CD14-positive monocyte (primary cell): Measurements from ENCODE around the gene METTL4. TPM values are rescaled to one million over a fixed set of nuclear protein-coding genes. Genes with fewer than 3 reads are reported as not detected.
A peak's percentile ranks its signal among the peaks of the same experiment; 100 is the strongest.

Experiments
- DNase-seq, 3 donors: peaks; one replicate each; pipeline ENCODE4 v3.0.0-alpha.2; 2011 to 2022
- H2AFZ ChIP-seq: 2 replicates; pipeline ENCODE4 v1.6.0; 2012; ENCODE audit warnings: mild to moderate bottlenecking, low read depth, low read length, inconsistent platforms; ENCODE audit not compliant: insufficient read depth, poor library complexity, severe bottlenecking
- H3K27ac ChIP-seq, 2 donors: 1 replicate in 1 of 2; 2 replicates in 1 of 2; pipeline ENCODE4 v1.5.1; 2012 to 2013; ENCODE audit warnings: low read length in 2 of 2, control low read depth in 1 of 2, inconsistent platforms in 1 of 2, low read depth in 1 of 2, mild to moderate bottlenecking in 1 of 2
- H3K27me3 ChIP-seq, 2 donors: one replicate each; pipeline versions ENCODE4 v1.6.0 to v1.6.1; 2011 to 2013; ENCODE audit warnings: low read length in 2 of 2; ENCODE audit not compliant: control insufficient read depth in 2 of 2, insufficient read depth in 2 of 2
- H3K36me3 ChIP-seq, 2 donors: replicated peaks in 1 of 2; 1 replicate in 1 of 2; 2 replicates in 1 of 2; pipeline versions ENCODE4 v1.5.1 to v1.6.1; 2012 to 2013; ENCODE audit warnings: low read length in 2 of 2, control low read depth in 1 of 2, inconsistent platforms in 1 of 2, mild to moderate bottlenecking in 1 of 2; ENCODE audit not compliant: insufficient read depth in 2 of 2, control insufficient read depth in 1 of 2
- H3K4me1 ChIP-seq, 2 donors: 1 replicate in 1 of 2; 2 replicates in 1 of 2; pipeline versions ENCODE4 v1.5.1 to v1.6.1; 2012 to 2013; ENCODE audit warnings: low read length in 2 of 2, control low read depth in 1 of 2, inconsistent platforms in 1 of 2, mild to moderate bottlenecking in 1 of 2, moderate library complexity in 1 of 2; ENCODE audit not compliant: insufficient read depth in 2 of 2, control insufficient read depth in 1 of 2
- H3K4me2 ChIP-seq: replicated peaks from 2 replicates; pipeline ENCODE3; 2012; ENCODE audit warnings: low read length, moderate library complexity, mild to moderate bottlenecking; ENCODE audit not compliant: poor library complexity, severe bottlenecking; ENCODE audit errors: extremely low read depth
- H3K4me3 ChIP-seq, 3 experiments: fragments of 200-600 bp in 1 of 3; sonication (generic) in 1 of 3; replicated peaks in 1 of 3; 1 replicate in 2 of 3; 2 replicates in 1 of 3; pipeline ENCODE4 v1.5.1; 2011 to 2013; ENCODE audit warnings: low read length in 3 of 3, mild to moderate bottlenecking in 3 of 3, control low read depth in 2 of 3, low read depth in 2 of 3, inconsistent platforms in 1 of 3, moderate library complexity in 1 of 3
- H3K79me2 ChIP-seq: 2 replicates; pipeline ENCODE4 v1.6.0; 2012; ENCODE audit warnings: mild to moderate bottlenecking, control low read depth, inconsistent platforms, low read length, moderate library complexity; ENCODE audit not compliant: insufficient read depth
- H3K9ac ChIP-seq: 2 replicates; pipeline ENCODE4 v1.6.0; 2017; ENCODE audit warnings: low read length, mild to moderate bottlenecking; ENCODE audit not compliant: insufficient read depth, poor library complexity, severe bottlenecking
- H3K9me3 ChIP-seq, 2 donors: replicated peaks in 1 of 2; 1 replicate in 1 of 2; 2 replicates in 1 of 2; pipeline versions ENCODE4 v1.5.1 to v1.6.1; 2012 to 2013; ENCODE audit warnings: low read length in 2 of 2, control low read depth in 1 of 2; ENCODE audit not compliant: control insufficient read depth in 1 of 2, insufficient read depth in 1 of 2
- H4K20me1 ChIP-seq: 2 replicates; pipeline ENCODE4 v1.6.0; 2012; ENCODE audit warnings: mild to moderate bottlenecking, low read length, control low read depth, moderate library complexity; ENCODE audit not compliant: insufficient read depth
- H3K27ac Mint-ChIP-seq, 7 donors: one replicate each; pipeline ENCODE4 v1.8.0; 2020; ENCODE audit warnings: mild to moderate bottlenecking in 7 of 7, mixed read lengths in 7 of 7, moderate library complexity in 6 of 7, inconsistent platforms in 2 of 7
- H3K27me3 Mint-ChIP-seq, 3 donors: one replicate each; pipeline ENCODE4 v1.8.0; 2021 to 2022; ENCODE audit warnings: low read depth in 3 of 3, mild to moderate bottlenecking in 3 of 3, mixed read lengths in 3 of 3, moderate library complexity in 3 of 3, inconsistent platforms in 1 of 3
- H3K36me3 Mint-ChIP-seq, 2 donors: one replicate each; pipeline ENCODE4 v1.8.0; 2020; ENCODE audit warnings: mixed read lengths in 2 of 2, inconsistent platforms in 1 of 2, mild to moderate bottlenecking in 1 of 2
- H3K4me1 Mint-ChIP-seq: one replicate; pipeline ENCODE4 v1.8.0; 2020; ENCODE audit warnings: mild to moderate bottlenecking, mixed read lengths
- H3K4me3 Mint-ChIP-seq, 2 donors: one replicate each; pipeline ENCODE4 v1.8.0; 2020; ENCODE audit warnings: mild to moderate bottlenecking in 2 of 2, mixed read lengths in 2 of 2, moderate library complexity in 1 of 2
- H3K9me3 Mint-ChIP-seq, 7 donors: one replicate each; pipeline ENCODE4 v1.8.0; 2020 to 2022; ENCODE audit warnings: mixed read lengths in 7 of 7, mild to moderate bottlenecking in 6 of 7, moderate library complexity in 6 of 7, inconsistent platforms in 2 of 7
- WGBS: methylation state at CpG from one replicate; pipeline ENCODE4 v1.1.5; 2013; ENCODE audit warnings: missing lambda C conversion rate; ENCODE audit not compliant: insufficient coverage; 5-methylcytosine and 5-hydroxymethylcytosine counted together
- intact Hi-C, 2 donors: fragments of 100-400 bp; cut with micrococcal nuclease; formaldehyde crosslinking; loops; one replicate each; pipeline versions ENCODE4 v1.15.0 to v1.15.1; 2023
- polyA plus RNA-seq, 3 donors: library from polyadenylated mRNA; depleted of rRNA in 1 of 3; unstranded in 2 of 3; stranded (reverse) in 1 of 3; fragments of 300-500 nt in 2 of 3; fragments of >200 nt in 1 of 3; fragmentation: Illumina TruSeq in 2 of 3; gene quantifications; 1 replicate in 2 of 3; 2 replicates in 1 of 3; pipeline ENCODE4 v1.2.3, GENCODE V29; 2012 to 2021
- TF ChIP-seq, protein P1 (sequence below): fragments of 200-600 bp; IDR thresholded peaks from one replicate; pipeline ENCODE4 v1.8.0; 2022; ENCODE audit warnings: antibody characterized with exemption, mild to moderate bottlenecking

METTL4 gene
- polyA plus RNA-seq, 3 donors = 3.0 to 4.1 (median 3.3) TPM

DNA sequence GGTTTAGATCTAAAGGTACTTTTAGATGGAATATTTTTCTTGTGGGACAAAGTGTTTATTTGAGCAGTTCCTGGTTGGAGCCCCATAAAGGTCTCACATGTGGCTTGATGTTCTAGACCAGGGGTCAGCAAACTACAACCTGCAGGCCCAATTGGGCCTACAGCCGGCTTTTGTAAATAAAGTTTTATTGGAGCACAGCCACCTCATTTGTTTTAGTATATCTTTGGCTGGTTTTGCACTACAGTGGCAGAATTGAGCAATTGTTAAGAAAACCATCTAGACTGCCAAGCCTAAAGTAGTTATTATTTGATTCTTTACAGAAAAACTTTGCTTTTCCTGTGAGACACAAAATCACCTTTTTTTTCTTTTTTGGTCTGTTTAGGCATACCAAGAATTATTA is 41.7 kb upstream of the METTL4 start:
- no peak overlapping the region for H3K27ac Mint-ChIP-seq

DNA sequence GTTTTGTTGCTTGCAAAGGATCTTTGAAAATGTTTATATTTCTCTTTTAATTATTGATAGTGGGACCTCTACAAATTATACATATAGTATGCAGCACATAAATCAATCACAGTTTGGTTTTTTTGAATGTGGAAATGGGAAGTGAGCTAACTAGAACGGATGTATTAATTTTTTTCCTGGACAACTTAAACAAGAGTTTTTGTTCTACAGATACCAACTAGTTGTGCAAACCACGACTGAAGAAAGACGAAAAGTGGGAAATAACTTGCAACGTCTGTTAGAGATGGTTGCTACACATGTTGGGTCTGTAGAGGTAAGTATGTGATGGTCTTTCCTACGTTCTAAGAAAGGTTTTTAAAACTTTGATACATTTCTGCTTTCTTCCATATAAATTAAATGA is 39.2 kb upstream of the METTL4 start:
- no peak overlapping the region for H3K4me3 Mint-ChIP-seq
- intact Hi-C loops = no loop called here
- peak overlapping the region in 1 of 2 donors; percentile 58 for H3K27ac ChIP-seq
- DNase-seq = peak in 1 of 3 donors; percentile 15
- H3K4me3 ChIP-seq = no peak overlapping the region
- H3K9ac ChIP-seq = no peak overlapping the region
- peaks cover 9 to 32% of the 10 kb centered on the region in 2 donors for H3K36me3 ChIP-seq
- H3K9me3 Mint-ChIP-seq = peaks cover 0 to 2% (median 0%) of the 10 kb centered on the region in 7 donors
- H3K9me3 ChIP-seq = no peaks in the 10 kb centered on the region
- TF ChIP-seq, protein P1, sequence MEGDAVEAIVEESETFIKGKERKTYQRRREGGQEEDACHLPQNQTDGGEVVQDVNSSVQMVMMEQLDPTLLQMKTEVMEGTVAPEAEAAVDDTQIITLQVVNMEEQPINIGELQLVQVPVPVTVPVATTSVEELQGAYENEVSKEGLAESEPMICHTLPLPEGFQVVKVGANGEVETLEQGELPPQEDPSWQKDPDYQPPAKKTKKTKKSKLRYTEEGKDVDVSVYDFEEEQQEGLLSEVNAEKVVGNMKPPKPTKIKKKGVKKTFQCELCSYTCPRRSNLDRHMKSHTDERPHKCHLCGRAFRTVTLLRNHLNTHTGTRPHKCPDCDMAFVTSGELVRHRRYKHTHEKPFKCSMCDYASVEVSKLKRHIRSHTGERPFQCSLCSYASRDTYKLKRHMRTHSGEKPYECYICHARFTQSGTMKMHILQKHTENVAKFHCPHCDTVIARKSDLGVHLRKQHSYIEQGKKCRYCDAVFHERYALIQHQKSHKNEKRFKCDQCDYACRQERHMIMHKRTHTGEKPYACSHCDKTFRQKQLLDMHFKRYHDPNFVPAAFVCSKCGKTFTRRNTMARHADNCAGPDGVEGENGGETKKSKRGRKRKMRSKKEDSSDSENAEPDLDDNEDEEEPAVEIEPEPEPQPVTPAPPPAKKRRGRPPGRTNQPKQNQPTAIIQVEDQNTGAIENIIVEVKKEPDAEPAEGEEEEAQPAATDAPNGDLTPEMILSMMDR = no peak
- no peaks in the 10 kb centered on the region for H3K79me2 ChIP-seq
- peaks cover 6 to 15% of the 10 kb centered on the region in 2 donors for H3K4me1 ChIP-seq
- H3K27ac Mint-ChIP-seq = peak overlapping the region in 3 of 7 donors; percentile 4 to 63 (median 47)
- H3K4me1 Mint-ChIP-seq = peaks cover 16% of the 10 kb centered on the region
- H2AFZ ChIP-seq = peak overlapping the region; percentile 63
- no CpG with 5 or more reads among the region's 5 CpGs for WGBS
- H4K20me1 ChIP-seq = no peaks in the 10 kb centered on the region
- H3K27me3 ChIP-seq = no peaks in the 10 kb centered on the region
- H3K36me3 Mint-ChIP-seq = peaks cover 16 to 36% of the 10 kb centered on the region in 2 donors
- no peak overlapping the region for H3K4me2 ChIP-seq
- no peaks in the 10 kb centered on the region for H3K27me3 Mint-ChIP-seq

More for the DNA sequence above, 41.7 kb upstream of the METTL4 start:
- Histone ChIP-seq H2AFZ (no peak overlapping the region), H3K9me3 (no peaks in the 10 kb centered on the region), H4K20me1 (no peaks in the 10 kb centered on the region), H3K4me1 (peaks cover 4 to 6% of the 10 kb centered on the region in 2 donors), H3K4me3 (no peak overlapping the region), H3K27ac (peak overlapping the region in 1 of 2 donors; percentile 22), H3K27me3 (no peaks in the 10 kb centered on the region), H3K9ac (no peak overlapping the region), H3K79me2 (no peaks in the 10 kb centered on the region), H3K36me3 (peaks cover 16 to 46% of the 10 kb centered on the region in 2 donors), H3K4me2 (no peak overlapping the region)
- intact Hi-C loops = no loop called here
- peaks cover 0 to 2% (median 0%) of the 10 kb centered on the region in 7 donors for H3K9me3 Mint-ChIP-seq
- TF ChIP-seq, protein P1 = no peak
- H3K4me1 Mint-ChIP-seq = peaks cover 9% of the 10 kb centered on the region
- no peak for DNase-seq
- no CpG with 5 or more reads among the region's 1 CpG for WGBS
- H3K4me3 Mint-ChIP-seq = no peak overlapping the region
- no peaks in the 10 kb centered on the region for H3K27me3 Mint-ChIP-seq
- peaks cover 24 to 48% of the 10 kb centered on the region in 2 donors for H3K36me3 Mint-ChIP-seq
